K562 (cell line): Measurements from ENCODE around the gene YBX2. TPM values are rescaled to one million over a fixed set of nuclear protein-coding genes. Genes with fewer than 3 reads are reported as not detected.

Source experiments
- CHD1 ChIP-seq: fragments of 200-600 bp; sonication (generic); IDR thresholded peaks from one replicate; pipeline ENCODE4 v1.6.1; 2012; ENCODE audit warnings: mild to moderate bottlenecking, moderate library complexity, low read length, inconsistent platforms
- ERF ChIP-seq: fragments of 450-650 bp; formaldehyde crosslinking; IDR thresholded peaks from 2 replicates; pipeline ENCODE4 v1.4.0; 2020; ENCODE audit warnings: mild to moderate bottlenecking, mixed read lengths
- FOXM1 ChIP-seq, 2 experiments: fragments of 450-650 bp in 1 of 2; sonication (generic) in 1 of 2; formaldehyde crosslinking in 1 of 2; IDR thresholded peaks; 2 replicates each; pipeline versions ENCODE4 v1.6.1 to v1.9.0; 2017 to 2022; ENCODE audit warnings: low read depth in 2 of 2, mild to moderate bottlenecking in 2 of 2, missing genetic modification reagents in 1 of 2, moderate library complexity in 1 of 2
- RBBP5 ChIP-seq: fragments of 200-600 bp; sonication (generic); IDR thresholded peaks from 2 replicates; pipeline ENCODE4 v1.6.1; 2012; ENCODE audit warnings: borderline replicate concordance, mild to moderate bottlenecking, low read length, control low read depth, inconsistent platforms; ENCODE audit not compliant: insufficient read depth, poor library complexity, severe bottlenecking
- VEZF1 ChIP-seq: fragments of 200-800 bp; sonication (Bioruptor generic); IDR thresholded peaks from 2 replicates; pipeline ENCODE4 v1.6.1; 2017; ENCODE audit warnings: missing genetic modification characterization, missing compliant biosample characterization
- ZNF717 ChIP-seq: fragments of 250-450 bp; sonication (Bioruptor Pico); IDR thresholded peaks from 2 replicates; pipeline ENCODE4 v1.5.0; 2021
- polyA plus RNA-seq, 8 experiments: library from polyadenylated mRNA; depleted of rRNA in 4 of 8; stranded (reverse) in 5 of 8; unstranded in 3 of 8; fragments of >200 nt; fragmentation: Nextera tagmentation in 2 of 8; fragmentation: Illumina TruSeq in 1 of 8; extraction: Ambion mirVana in 2 of 8; extraction: Trizol in 1 of 8; gene quantifications; 2 replicates each; pipeline versions ENCODE4 v1.2.1 to v1.2.3, GENCODE V29; 2011 to 2014; ENCODE audit warnings: inconsistent platforms in 1 of 8, missing spikeins in 1 of 8
- small RNA-seq: library from RNA; depleted of rRNA; stranded (forward); fragments of <200 nt; gene quantifications from one replicate; pipeline ENCODE3, GENCODE V24; 2014
- total RNA-seq, 7 experiments: library from RNA; depleted of rRNA in 6 of 7; stranded (reverse); fragments of >200 nt in 6 of 7; fragmentation: Illumina TruSeq in 2 of 7; extraction: Trizol in 2 of 7; gene quantifications; 2 replicates each; pipeline versions ENCODE4 v1.2.1 to v1.2.3, GENCODE V29; 2011 to 2021; ENCODE audit warnings: low replicate concordance in 1 of 7
- TF ChIP-seq, protein P1 (sequence below): fragments of 200-800 bp; sonication (Bioruptor generic); IDR thresholded peaks from 2 replicates; pipeline ENCODE4 v1.6.1; 2017; ENCODE audit warnings: missing genetic modification characterization, missing compliant biosample characterization
- TF ChIP-seq, protein P2 (sequence below), 2 experiments: fragments of 450-650 bp; IDR thresholded peaks; 2 replicates each; pipeline ENCODE4 v1.6.1; 2016

The YBX2 gene
- total and polyA plus RNA-seq, 9 of the 15 experiments (the other 6 are each of a cell fraction or from before 2014, with no cell fraction given) = 0.03 to 0.59 (median 0.27) TPM; not detected in 6

- TF ChIP-seq VEZF1 (CRISPR knock-in tag) (peak; percentile 27), ZNF717 (no peak), FOXM1 (IDR thresholded peaks at IDR 0.05; ENCODE audit: low read depth) (no peak), FOXM1 (CRISPR knock-in tag; IDR thresholded peaks at IDR 0.05; ENCODE audit: low read depth) (0 out of 2 replicates have a peak, but pooled peaks have one; percentile 2), CHD1 (peak; percentile 63), ERF (CRISPR knock-in tag) (no peak), RBBP5 (peak; percentile 26)
- TF ChIP-seq, protein P1, sequence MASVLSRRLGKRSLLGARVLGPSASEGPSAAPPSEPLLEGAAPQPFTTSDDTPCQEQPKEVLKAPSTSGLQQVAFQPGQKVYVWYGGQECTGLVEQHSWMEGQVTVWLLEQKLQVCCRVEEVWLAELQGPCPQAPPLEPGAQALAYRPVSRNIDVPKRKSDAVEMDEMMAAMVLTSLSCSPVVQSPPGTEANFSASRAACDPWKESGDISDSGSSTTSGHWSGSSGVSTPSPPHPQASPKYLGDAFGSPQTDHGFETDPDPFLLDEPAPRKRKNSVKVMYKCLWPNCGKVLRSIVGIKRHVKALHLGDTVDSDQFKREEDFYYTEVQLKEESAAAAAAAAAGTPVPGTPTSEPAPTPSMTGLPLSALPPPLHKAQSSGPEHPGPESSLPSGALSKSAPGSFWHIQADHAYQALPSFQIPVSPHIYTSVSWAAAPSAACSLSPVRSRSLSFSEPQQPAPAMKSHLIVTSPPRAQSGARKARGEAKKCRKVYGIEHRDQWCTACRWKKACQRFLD (CRISPR knock-in tag) = no peak
- TF ChIP-seq, protein P2, sequence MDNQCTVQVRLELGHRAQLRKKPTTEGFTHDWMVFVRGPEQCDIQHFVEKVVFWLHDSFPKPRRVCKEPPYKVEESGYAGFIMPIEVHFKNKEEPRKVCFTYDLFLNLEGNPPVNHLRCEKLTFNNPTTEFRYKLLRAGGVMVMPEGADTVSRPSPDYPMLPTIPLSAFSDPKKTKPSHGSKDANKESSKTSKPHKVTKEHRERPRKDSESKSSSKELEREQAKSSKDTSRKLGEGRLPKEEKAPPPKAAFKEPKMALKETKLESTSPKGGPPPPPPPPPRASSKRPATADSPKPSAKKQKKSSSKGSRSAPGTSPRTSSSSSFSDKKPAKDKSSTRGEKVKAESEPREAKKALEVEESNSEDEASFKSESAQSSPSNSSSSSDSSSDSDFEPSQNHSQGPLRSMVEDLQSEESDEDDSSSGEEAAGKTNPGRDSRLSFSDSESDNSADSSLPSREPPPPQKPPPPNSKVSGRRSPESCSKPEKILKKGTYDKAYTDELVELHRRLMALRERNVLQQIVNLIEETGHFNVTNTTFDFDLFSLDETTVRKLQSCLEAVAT (IDR thresholded peaks at IDR 0.05) = peak in 1 of 2 experiments; percentile 59; a peak in 1 of 4 replicates
Observed at GRCh38 chr17:7238420-7239090, 55.9 kb downstream of the YBX2 start (continued).

Small RNA genes lying within 50 kb of the gene (small RNA-seq; reads per million reads assigned to genes)
- not detected for gene AC026954.2
- not detected for gene RF00019

Other genes starting within 250 kb of the YBX2 start
Only the 7 nearest of the 31 such genes appear.
- 52.9 and 65.1 TPM in 2 replicates for gene ELP5, start 42.4 kb downstream of the YBX2 start, total RNA-seq (2014; rRNA removed)
- 25.5 and 25.7 TPM in 2 replicates for gene ELP5, start 42.4 kb downstream of the YBX2 start, total RNA-seq (2014; rRNA removed; fragmentation: Illumina TruSeq; extraction: Trizol)
- 36.6 and 38.1 TPM in 2 replicates for gene ELP5, start 42.4 kb downstream of the YBX2 start, total RNA-seq (2015; rRNA removed; fragmentation: Illumina TruSeq; extraction: Trizol)
- gene ELP5, start 42.4 kb downstream of the YBX2 start, total RNA-seq (2021) = 61.1 and 61.4 TPM in 2 replicates
- gene ELP5, start 42.4 kb downstream of the YBX2 start, polyA plus RNA-seq (2011; rRNA removed) = 41.1 and 45.5 TPM in 2 replicates
- gene ELP5, start 42.4 kb downstream of the YBX2 start, polyA plus RNA-seq (2014; fragmentation: Illumina TruSeq; extraction: Trizol) = 67.2 and 72.9 TPM in 2 replicates
- 10 to 100 TPM; 48.8 to 77.9 TPM for gene ELP5, start 42.4 kb downstream of the YBX2 start, polyA plus RNA-seq (2014; fragmentation: Nextera tagmentation; extraction: Ambion mirVana)
- gene ELP5, start 42.4 kb downstream of the YBX2 start, polyA plus RNA-seq (2014; rRNA removed) = 72.9 and 90.0 TPM in 2 replicates
- 6.7 and 10.4 TPM in 2 replicates for gene CLDN7, start 32.2 kb downstream of the YBX2 start, total RNA-seq (2014; rRNA removed)
- 2.4 and 3.2 TPM in 2 replicates for gene CLDN7, start 32.2 kb downstream of the YBX2 start, total RNA-seq (2014; rRNA removed; fragmentation: Illumina TruSeq; extraction: Trizol)
- 5.4 and 6.8 TPM in 2 replicates for gene CLDN7, start 32.2 kb downstream of the YBX2 start, total RNA-seq (2015; rRNA removed; fragmentation: Illumina TruSeq; extraction: Trizol)
- gene CLDN7, start 32.2 kb downstream of the YBX2 start, total RNA-seq (2021) = 9.1 and 13.7 TPM in 2 replicates
- 9.9 and 14.2 TPM in 2 replicates for gene CLDN7, start 32.2 kb downstream of the YBX2 start, polyA plus RNA-seq (2011; rRNA removed)
- gene CLDN7, start 32.2 kb downstream of the YBX2 start, polyA plus RNA-seq (2014; fragmentation: Illumina TruSeq; extraction: Trizol) = 7.6 and 11.1 TPM in 2 replicates
- gene CLDN7, start 32.2 kb downstream of the YBX2 start, polyA plus RNA-seq (2014; fragmentation: Nextera tagmentation; extraction: Ambion mirVana) = 1 to 10 TPM; 2.2 to 4.0 TPM
- gene CLDN7, start 32.2 kb downstream of the YBX2 start, polyA plus RNA-seq (2014; rRNA removed) = 14.5 and 15.6 TPM in 2 replicates
- gene SLC2A4, start 12.9 kb downstream of the YBX2 start, total RNA-seq (2014; rRNA removed) = 1.8 and 2.5 TPM in 2 replicates
- 0.80 and 0.89 TPM in 2 replicates for gene SLC2A4, start 12.9 kb downstream of the YBX2 start, total RNA-seq (2014; rRNA removed; fragmentation: Illumina TruSeq; extraction: Trizol)
- 0.57 and 0.83 TPM in 2 replicates for gene SLC2A4, start 12.9 kb downstream of the YBX2 start, total RNA-seq (2015; rRNA removed; fragmentation: Illumina TruSeq; extraction: Trizol)
- gene SLC2A4, start 12.9 kb downstream of the YBX2 start, total RNA-seq (2021) = 3.4 and 3.5 TPM in 2 replicates
- 0.74 and 1.6 TPM in 2 replicates for gene SLC2A4, start 12.9 kb downstream of the YBX2 start, polyA plus RNA-seq (2011; rRNA removed)
- gene SLC2A4, start 12.9 kb downstream of the YBX2 start, polyA plus RNA-seq (2014; fragmentation: Illumina TruSeq; extraction: Trizol) = 1.8 and 1.9 TPM in 2 replicates
- 1 to 10 TPM; 1.0 to 1.6 TPM for gene SLC2A4, start 12.9 kb downstream of the YBX2 start, polyA plus RNA-seq (2014; fragmentation: Nextera tagmentation; extraction: Ambion mirVana)
- gene SLC2A4, start 12.9 kb downstream of the YBX2 start, polyA plus RNA-seq (2014; rRNA removed) = 1.5 and 2.6 TPM in 2 replicates
- 772 and 1,052 TPM in 2 replicates for gene EIF5A, start 13.0 kb upstream of the YBX2 start, total RNA-seq (2014; rRNA removed)
- gene EIF5A, start 13.0 kb upstream of the YBX2 start, total RNA-seq (2014; rRNA removed; fragmentation: Illumina TruSeq; extraction: Trizol) = 407 and 468 TPM in 2 replicates
- gene EIF5A, start 13.0 kb upstream of the YBX2 start, total RNA-seq (2015; rRNA removed; fragmentation: Illumina TruSeq; extraction: Trizol) = 519 and 545 TPM in 2 replicates
- gene EIF5A, start 13.0 kb upstream of the YBX2 start, total RNA-seq (2021) = 939 and 976 TPM in 2 replicates
- gene EIF5A, start 13.0 kb upstream of the YBX2 start, polyA plus RNA-seq (2011; rRNA removed) = 752 and 898 TPM in 2 replicates
- 1,163 and 1,198 TPM in 2 replicates for gene EIF5A, start 13.0 kb upstream of the YBX2 start, polyA plus RNA-seq (2014; fragmentation: Illumina TruSeq; extraction: Trizol)
- gene EIF5A, start 13.0 kb upstream of the YBX2 start, polyA plus RNA-seq (2014; fragmentation: Nextera tagmentation; extraction: Ambion mirVana) = 10 to 100 TPM; 22.9 to 82.7 TPM
- gene EIF5A, start 13.0 kb upstream of the YBX2 start, polyA plus RNA-seq (2014; rRNA removed) = 917 and 945 TPM in 2 replicates
- gene GPS2, start 20.7 kb upstream of the YBX2 start, total RNA-seq (2014; rRNA removed) = 60.5 and 75.7 TPM in 2 replicates
- 35.6 and 37.0 TPM in 2 replicates for gene GPS2, start 20.7 kb upstream of the YBX2 start, total RNA-seq (2014; rRNA removed; fragmentation: Illumina TruSeq; extraction: Trizol)
- 36.8 and 39.1 TPM in 2 replicates for gene GPS2, start 20.7 kb upstream of the YBX2 start, total RNA-seq (2015; rRNA removed; fragmentation: Illumina TruSeq; extraction: Trizol)
- 41.8 and 43.7 TPM in 2 replicates for gene GPS2, start 20.7 kb upstream of the YBX2 start, total RNA-seq (2021)
- 18.4 and 22.4 TPM in 2 replicates for gene GPS2, start 20.7 kb upstream of the YBX2 start, polyA plus RNA-seq (2011; rRNA removed)
- gene GPS2, start 20.7 kb upstream of the YBX2 start, polyA plus RNA-seq (2014; fragmentation: Illumina TruSeq; extraction: Trizol) = 58.9 and 61.5 TPM in 2 replicates
- 10 to 100 TPM; 18.3 to 21.1 TPM for gene GPS2, start 20.7 kb upstream of the YBX2 start, polyA plus RNA-seq (2014; fragmentation: Nextera tagmentation; extraction: Ambion mirVana)
- 45.6 and 47.6 TPM in 2 replicates for gene GPS2, start 20.7 kb upstream of the YBX2 start, polyA plus RNA-seq (2014; rRNA removed)
- gene NEURL4, start 34.7 kb upstream of the YBX2 start, total RNA-seq (2014; rRNA removed) = 10.5 and 15.2 TPM in 2 replicates
- gene NEURL4, start 34.7 kb upstream of the YBX2 start, total RNA-seq (2014; rRNA removed; fragmentation: Illumina TruSeq; extraction: Trizol) = 5.9 and 8.3 TPM in 2 replicates
- 13.5 and 13.9 TPM in 2 replicates for gene NEURL4, start 34.7 kb upstream of the YBX2 start, total RNA-seq (2015; rRNA removed; fragmentation: Illumina TruSeq; extraction: Trizol)
- 29.8 and 37.4 TPM in 2 replicates for gene NEURL4, start 34.7 kb upstream of the YBX2 start, total RNA-seq (2021)
- 11.5 and 18.4 TPM in 2 replicates for gene NEURL4, start 34.7 kb upstream of the YBX2 start, polyA plus RNA-seq (2011; rRNA removed)
- 18.0 and 19.7 TPM in 2 replicates for gene NEURL4, start 34.7 kb upstream of the YBX2 start, polyA plus RNA-seq (2014; fragmentation: Illumina TruSeq; extraction: Trizol)
- under 1 TPM; 0.08 to 0.39 TPM for gene NEURL4, start 34.7 kb upstream of the YBX2 start, polyA plus RNA-seq (2014; fragmentation: Nextera tagmentation; extraction: Ambion mirVana)
- 23.9 and 25.3 TPM in 2 replicates for gene NEURL4, start 34.7 kb upstream of the YBX2 start, polyA plus RNA-seq (2014; rRNA removed)
- gene ACAP1, start 41.9 kb upstream of the YBX2 start, total RNA-seq (2014; rRNA removed) = 4.0 and 6.3 TPM in 2 replicates
- 0.57 and 2.3 TPM in 2 replicates for gene ACAP1, start 41.9 kb upstream of the YBX2 start, total RNA-seq (2014; rRNA removed; fragmentation: Illumina TruSeq; extraction: Trizol)
- 2.0 and 2.3 TPM in 2 replicates for gene ACAP1, start 41.9 kb upstream of the YBX2 start, total RNA-seq (2015; rRNA removed; fragmentation: Illumina TruSeq; extraction: Trizol)
- gene ACAP1, start 41.9 kb upstream of the YBX2 start, total RNA-seq (2021) = 7.4 and 8.5 TPM in 2 replicates
- gene ACAP1, start 41.9 kb upstream of the YBX2 start, polyA plus RNA-seq (2011; rRNA removed) = 2.8 and 5.9 TPM in 2 replicates
- gene ACAP1, start 41.9 kb upstream of the YBX2 start, polyA plus RNA-seq (2014; fragmentation: Illumina TruSeq; extraction: Trizol) = 2.4 and 3.7 TPM in 2 replicates
- gene ACAP1, start 41.9 kb upstream of the YBX2 start, polyA plus RNA-seq (2014; fragmentation: Nextera tagmentation; extraction: Ambion mirVana) = under 1 TPM; 0.15 to 0.38 TPM
- 2.9 and 3.9 TPM in 2 replicates for gene ACAP1, start 41.9 kb upstream of the YBX2 start, polyA plus RNA-seq (2014; rRNA removed)